Measurements from ENCODE around the gene AFF1.
"Not testable (repeated sequence)": the region's sequence is repeated elsewhere in the genome, so short reads cannot be mapped to it uniquely, and the experiment has no call there.

AFF1 gene

DNA sequence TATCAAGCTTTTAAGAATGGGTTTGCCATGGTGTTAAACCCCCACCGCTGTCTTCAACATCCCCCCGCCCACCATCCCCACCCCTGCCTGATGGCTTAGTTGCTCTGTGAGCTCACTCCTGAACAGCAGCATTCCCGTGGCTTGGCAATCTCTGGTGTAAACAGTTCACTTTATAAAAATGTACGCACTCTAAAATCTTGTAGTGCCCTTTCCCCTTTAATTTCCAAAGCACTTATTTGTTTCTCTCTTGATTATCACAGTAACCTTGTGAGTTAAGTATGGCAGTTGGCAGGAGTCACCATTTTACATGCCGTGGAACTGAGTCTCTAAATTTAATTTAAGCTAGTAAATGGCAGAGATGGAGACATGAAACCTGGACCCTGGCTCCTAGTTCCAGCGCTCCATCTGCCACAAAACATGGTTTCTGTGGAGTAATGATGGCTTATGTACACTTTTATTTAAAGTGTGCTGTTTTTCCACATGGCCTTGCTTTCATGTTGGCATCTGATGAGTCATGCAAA is 123.1 kb downstream of the AFF1 start:
- DNase-seq, result no peak

DNA sequence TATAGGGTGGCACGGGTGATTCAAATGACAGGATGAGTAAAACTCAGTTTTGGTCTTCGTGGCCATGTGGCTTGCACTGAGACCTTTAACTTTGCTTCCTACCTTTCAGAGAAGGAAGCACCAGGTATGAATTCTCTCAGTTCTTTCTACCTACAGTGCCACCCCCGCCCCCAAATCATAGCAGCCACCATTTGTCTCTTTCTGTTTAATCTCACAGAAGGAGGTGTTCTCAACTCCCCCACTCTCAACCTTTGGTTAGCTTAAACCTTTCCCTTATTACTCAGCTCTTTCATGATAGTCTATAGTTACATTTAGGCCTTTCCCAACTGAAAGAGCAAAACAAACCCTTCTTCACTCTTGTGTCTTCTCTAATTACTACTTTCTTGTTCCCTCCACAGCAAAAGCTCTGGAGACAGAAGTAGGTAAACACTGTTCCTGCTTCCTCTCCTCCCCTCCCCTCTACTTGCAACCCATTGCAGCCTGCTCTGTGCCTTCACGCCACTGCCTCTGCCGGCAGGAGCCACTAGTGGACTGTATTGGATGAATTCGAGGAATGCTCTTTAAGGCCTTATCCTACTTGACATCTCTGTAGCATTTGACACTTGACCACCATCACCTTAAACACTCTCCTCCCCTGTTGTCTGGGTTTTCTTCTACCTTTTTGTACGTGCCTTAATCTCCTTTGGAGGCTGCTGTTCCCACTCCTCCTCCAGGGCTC is 123.7 kb downstream of the AFF1 start:
- DNase-seq, result peak; percentile 15 to 48 (median 44)

DNA sequence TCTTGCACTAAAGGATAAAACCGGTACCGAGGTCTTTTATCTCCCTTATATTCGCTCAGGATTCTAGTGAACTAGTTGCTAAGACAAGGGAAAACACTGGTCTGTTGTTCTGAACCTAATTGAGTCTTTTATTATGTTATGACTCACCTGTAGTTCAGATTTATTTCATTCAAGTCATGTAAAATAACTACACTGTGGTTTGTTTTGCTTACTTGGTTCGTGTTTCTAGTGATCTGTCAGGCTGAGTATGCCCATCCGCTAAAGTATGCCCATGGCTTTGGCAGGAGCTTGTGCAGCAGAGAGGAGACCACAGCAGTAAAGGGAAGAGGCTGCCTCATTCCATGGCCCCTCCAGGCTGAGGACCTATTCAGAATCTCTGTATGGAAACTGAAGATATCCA is 126.1 kb downstream of the AFF1 start:
- no peak for DNase-seq

DNA sequence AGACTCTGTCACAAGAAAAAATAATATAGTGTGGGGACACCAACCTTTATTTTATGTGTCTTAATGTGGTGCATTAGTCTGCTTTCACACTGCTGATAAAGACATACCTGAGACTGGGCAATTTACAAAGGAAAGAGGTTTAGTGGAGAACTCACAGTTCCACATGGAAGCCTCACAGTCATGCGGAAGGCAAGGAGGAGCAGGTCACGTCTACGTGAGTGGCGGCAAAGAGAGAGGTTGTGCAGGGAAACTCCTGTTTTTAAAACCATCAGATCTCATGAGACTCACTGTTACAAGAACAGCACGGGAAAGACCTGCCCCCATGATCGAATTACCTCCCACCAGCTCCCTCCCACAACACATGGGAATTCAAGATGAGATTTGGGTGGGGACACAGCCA is 130.2 kb downstream of the AFF1 start:
- DNase-seq, result no peak

DNA sequence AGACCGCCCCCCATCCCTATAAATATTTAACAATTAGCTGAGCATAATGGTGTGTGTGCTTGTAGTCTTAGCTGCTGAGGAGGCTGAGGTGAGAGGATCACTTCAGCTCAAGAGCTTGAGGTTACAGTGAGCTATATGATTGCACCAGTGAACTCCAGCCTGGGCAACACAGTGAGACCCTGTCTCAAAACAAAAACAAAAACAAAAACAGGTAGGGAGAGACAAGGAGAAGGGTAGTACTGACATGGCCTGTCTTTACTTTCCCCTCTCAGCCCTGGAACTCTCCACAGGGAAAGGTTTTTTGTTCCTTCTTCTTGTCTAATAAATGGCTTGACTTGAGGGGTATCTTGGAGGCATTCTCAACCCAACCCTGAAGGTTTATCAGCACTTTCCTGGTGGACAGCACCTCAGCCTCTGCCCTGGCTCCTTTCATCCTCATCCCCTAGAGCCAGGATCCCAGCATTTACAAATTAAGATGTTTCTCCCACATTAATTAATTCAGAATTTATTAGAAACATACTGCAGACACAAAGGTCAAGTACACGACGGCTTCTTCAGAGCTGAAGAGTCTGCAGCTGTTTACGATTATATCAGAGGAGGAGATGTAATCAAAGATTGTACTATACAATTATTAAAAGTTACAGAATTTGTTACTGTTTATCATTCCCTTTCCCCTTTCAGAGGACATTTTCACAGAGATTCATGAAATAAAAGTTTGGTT is 131.8 kb downstream of the AFF1 start:
- no peak for DNase-seq

DNA sequence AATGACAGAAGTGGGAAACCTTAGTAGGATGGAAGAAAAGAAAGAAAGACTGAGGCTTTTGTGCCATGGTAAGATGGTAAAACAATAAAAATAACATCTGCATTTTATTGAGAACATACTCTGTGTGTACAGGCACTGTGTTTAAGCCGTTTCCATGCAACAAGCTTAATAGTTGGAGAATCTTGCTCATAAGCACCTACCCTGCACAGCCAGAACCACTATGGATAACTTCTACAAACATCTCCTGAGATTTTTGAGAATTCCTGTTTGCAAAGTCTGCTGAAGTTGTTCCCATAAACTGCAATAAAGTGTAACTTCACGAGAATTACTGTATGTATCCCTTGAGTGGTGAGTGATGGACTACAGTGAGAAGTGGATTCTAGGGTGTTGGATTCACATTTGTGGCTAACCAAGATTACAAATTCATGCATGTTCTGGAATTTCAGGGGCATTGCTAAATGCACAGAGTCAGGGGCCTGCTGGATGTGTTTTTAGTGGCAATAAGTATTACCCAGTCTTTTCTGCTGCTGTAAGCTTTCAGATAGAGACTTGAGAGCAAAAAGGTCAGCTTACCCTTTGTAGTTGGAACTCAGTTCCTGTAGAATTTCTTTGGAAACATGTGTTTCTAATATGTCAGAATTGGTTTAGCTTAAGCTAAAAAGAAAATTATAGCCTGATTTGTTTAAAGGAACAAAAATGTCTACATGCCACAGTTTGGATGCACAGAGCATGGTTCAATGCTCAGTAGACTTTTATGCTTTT is 132.5 kb downstream of the AFF1 start:
- no peak for DNase-seq

DNA sequence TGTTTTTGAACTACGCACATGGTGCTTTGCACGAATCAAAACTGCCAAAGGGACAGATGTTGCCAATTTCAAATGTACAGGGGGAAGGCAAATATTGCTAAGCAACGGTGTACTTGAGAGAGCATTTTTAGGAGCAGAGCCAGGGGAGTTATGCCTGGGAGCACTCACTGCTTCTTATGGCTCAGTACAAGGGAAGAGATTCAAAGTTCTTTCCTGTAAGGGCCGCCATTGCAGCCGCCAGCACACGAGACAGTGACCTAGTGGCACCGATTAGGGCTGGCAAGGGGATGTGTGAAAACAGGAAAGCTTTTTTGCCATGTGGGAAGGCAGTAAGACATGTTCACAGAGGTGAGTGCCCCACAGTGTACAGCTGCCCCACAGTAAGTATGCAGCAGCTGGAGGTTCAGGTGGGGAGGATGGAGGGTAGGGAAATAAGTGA is 133.8 kb downstream of the AFF1 start:
- DNase-seq, result no peak

DNA sequence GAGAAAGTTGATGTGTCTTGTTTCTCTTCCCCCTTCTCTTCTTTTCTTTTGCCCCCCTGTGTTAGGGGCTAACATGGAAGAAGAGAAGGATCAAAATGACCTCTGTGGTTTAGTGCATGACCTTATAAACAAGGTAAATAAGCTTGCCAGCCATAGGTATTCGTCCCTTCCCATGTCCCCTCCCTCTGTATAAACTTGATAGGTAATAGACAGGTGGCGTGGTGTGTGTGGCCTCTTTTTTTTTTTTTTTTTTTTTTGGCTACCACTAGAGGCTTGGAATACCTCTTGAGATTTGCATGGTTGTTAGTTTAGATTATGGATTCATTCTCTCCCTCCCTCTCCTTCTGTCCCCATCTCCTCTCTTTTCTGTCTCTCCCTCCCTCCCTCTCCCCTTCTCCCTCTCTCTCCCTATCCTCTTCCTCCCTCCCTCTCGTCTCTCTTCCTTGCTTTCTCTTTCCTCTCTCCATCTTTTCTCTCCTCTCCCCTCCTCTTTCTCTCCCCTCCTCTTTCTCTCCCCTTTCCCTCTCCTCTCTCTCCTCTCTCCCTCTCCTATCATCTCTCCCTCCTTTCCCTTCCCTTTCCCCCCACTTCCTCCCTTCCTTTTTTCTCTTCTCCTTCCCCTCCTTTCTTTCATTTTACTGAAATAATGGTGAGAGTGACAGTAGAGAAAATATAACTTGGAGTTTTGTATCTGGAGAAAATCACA is 134.4 kb downstream of the AFF1 start:
- DNase-seq, result no peak

DNA sequence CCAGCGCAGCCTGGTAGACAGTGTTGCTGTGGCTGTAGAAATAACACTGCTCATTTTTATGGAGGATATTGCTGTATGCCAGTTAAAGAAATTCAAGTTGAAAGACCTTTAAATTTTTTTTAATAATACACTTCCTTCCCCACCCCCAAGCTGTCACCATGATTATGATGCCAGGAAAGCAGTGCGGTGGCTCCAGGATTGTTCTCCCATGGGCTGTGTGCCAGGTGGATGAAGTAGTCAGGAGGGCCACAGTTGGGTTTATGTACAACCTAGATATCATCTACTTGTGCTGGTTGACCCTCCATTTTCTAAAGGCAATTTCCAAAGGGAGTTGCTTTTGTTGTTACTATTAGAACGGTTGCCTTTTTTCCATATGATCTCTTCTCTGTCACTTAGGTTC is 136.6 kb downstream of the AFF1 start:
- no peak for DNase-seq

DNA sequence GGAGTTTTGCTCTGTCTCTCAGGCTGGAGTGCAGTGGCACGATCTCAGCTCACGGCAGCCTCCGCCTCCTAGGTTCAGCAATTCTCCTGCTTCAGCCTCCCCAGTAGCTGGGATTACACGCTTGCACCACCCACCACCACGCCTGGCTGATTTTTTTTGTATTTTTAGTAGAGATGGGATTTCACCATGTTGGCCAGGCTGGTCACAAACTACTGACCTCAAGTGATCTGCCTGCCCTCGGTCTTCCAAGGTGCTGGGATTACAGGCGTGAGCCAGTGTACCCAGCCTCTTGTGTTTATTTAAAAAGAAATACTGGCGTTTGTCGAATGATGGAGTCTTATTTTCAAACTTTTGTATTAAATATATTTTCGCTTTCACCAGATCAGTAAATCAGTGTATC is 137.7 kb downstream of the AFF1 start:
- DNase-seq, result not testable (repeated sequence)

DNA sequence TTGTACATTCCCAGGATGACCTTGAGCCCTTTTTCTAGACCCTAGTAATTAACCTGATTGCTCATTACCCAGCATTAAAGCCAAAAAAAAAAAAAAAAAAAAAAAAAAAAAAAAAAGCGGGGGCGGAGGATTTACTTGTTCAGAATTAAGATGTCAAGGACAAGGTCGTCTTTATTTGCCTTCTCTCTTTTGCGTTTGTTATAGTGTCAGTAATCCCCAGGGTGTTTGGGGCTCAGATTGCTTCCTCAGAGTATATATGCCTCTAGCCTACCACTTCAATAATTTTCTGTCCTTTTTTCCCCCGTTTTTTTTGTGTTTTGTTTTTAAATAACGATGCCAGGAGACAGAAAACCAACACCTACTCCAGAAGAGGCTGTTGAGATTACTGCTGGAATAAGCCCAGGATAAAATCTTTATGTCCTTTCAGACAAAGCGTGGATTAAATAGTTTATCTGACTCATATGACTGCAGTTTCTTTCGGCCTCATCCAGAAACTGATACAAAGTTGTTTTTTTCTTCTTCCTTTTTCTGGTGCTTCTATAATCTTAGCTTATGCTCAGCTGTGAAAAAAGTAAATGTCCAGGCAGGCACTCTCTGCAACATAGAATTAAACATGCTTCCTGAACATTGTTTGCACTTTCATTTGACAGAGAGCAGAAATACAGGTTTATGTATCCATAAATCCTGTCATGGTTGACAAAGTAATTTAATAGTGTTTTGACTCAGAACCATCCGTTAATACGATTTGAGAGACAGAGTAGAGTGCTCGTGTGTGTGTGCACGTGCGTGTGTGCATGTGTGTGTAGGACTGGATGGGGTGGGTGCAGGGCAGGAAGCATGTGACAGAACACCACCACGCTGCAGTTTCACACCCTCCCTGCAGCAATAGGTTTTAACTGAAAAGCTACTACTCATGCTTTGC is 138.6 kb downstream of the AFF1 start:
- DNase-seq, result peak; percentile 42 to 68 (median 66)

DNA sequence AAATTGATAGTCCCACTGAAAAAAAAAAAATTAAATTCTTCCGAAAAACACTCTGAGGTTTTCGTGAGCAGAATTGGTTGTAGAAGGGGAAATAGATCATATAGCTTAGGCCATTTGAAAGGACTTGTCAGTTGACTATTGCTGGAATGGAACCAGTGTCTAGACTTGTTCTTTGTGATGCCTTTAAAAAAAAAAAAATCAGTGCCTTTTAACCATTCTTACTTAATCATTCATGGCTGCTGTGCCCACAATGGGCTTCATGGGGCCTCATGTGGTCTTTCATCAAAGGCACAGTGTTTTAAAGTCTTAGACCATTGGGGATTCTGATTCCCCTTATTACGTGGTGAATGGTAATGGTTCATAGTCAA is 139.3 kb downstream of the AFF1 start:
- DNase-seq, result no peak

DNA sequence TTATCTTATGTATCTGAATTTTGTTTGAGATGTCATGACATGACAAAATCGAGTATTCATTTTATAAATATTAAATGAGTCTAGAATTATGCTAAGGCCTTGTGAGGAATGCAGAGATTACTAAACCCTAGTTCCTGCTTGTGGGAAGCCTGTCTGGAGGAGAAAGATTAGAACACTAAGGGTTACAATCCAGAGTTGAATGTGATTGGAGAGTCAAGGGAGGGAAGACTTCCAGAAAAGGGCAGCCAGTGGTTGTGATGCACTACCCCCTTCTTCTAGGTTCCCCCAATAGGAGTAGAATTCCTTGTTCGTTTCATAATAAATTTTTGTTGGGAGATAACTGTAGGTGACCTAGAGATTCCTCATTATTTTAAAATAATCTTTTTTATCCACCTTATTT is 141.1 kb downstream of the AFF1 start:
- no peak for DNase-seq

DNA sequence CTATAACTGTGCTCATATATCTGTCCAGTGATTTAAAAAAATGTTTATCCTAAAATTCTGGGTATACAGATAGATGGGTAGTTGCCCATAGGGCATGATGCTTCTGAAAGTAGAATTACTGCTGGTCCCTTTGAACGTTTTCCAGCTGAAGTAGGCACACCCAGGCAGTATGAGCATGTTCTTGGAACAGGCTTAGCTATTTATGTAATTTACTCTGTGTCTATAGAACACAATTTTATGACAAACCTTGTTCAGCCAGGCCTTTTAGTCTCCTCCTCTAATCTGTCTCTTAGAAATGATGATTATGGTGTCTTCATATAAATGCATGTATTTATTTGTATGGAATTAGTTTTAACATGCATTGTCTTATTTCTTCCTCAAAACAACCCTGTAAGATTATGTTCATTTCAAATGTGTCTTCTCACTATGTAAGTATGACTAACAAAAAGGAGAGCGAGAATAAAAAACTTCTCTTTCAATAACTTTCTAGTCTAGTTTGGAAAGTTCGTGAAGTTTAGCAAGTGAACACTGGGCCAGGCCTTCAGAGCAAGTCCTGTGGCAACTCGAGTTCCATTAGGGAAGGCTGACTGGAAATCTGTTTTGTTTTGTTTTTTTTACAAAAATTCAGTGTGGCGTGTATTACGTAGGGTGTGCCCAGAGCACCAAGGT is 142.0 kb downstream of the AFF1 start:
- DNase-seq, result no peak

DNA sequence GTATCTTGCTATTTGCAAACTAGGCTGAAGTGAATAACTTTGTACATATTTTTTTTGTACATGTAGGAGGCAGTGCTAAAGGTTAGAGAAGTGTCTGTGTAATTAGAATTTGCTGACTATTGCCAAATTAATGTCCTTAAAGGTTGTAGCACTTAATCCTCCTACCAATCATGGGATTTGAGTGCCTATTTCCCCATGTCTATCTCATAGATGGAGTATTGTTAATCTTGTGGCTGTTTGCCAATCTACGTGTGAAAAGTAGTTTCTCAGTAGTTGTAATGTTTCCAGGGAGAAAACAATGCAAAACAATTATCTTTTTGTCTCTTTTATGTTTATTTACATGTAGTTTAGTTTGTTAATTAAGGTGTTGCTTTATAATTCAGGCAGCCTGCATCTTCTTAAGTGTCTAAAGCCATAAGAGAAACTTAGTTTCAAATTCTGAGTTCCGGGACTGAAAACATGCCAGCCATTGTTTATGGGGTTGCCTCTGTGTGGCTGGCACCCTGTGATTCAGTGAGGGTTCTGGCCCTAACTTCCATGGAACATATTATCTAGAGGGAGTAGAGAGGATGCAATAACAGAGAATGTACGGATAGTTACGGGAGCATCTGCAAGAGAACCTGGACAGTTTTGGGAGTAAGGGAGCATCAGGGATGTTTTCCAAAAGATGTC is 143.2 kb downstream of the AFF1 start:
- peak in 2 of 4 experiments; percentile 49 to 59 for DNase-seq

DNA sequence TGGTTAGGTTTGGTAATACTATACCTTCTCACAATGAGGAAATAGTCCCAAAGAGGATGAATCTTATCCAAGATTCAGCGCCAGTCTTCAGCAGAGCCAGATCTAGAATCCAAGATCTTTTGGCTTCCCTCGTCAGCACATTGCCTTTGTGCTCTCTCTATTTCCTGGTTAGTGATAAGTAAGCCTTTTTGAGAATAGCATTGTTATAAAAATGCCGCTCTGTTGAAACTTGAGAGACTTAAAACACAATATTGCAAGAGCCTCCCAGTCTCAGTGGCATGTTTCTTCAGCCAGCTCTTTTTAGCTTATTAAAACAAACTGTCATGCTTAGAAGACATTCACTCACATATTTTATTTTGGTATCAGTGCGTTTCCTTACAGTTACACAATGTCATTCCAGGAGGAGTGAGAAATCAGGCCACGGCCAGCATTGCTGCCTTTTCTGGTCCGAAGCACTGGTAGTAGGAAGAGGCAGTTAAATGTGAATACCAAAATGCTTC is 144.2 kb downstream of the AFF1 start:
- DNase-seq, result no peak

DNA sequence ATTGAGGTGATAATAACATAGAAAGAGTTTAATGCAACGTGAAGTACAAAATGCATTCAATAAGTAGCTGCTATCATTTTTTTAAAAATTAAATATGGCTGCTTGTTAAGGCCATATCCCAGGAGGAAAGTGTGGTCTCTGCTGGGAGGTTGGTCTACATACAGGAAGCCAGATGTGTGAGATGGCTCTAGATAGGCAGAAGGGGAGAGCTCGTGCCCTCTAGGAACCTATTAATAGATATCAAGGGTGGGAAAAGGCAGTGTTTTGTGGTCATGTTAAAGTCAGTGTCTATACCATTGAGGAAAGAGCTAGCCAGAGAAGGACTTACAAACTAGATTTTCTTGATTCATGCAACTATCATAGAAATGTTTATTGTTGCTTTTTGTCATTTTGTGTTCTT is 145.2 kb downstream of the AFF1 start:
- DNase-seq, result no peak

DNA sequence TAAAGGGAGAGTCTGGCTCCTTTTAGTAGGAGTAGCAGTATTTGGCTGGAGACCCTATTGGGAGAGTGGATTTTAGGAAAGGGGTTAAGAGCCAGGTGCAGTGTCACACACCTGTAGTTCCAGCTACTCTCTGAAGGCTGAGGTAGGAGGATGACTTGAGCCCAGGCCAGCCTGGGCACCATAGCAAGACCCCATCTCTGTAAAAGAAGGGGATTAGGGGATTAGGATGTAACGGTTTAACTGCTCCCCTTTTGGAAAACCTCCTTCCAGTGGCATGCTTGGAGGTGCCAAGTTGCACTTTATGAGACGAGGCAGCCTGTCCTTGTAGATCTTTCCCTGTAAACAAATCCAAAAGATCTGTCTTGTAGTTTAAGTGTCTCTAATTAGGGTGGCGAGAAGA is 145.7 kb downstream of the AFF1 start:
- DNase-seq, result no peak

DNA sequence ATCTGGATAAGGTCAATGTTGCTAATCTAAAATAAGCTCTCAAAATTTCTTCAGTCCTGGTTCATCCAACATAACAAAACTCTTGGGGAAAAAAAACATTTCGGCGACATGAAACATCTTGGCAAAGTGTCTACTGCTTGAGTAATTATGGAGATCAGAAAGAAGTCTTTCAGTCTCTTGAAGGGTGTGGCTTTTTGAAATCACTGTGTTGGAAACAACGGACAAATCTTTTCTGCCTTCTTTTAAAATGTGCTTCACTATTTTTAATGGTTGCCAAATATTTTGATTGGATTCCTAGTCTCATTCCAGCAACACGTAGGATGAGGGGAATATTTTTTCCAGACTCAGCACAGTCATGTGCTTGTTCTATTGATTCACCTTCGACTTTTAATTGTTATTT is 147.0 kb downstream of the AFF1 start:
- no peak for DNase-seq

DNA sequence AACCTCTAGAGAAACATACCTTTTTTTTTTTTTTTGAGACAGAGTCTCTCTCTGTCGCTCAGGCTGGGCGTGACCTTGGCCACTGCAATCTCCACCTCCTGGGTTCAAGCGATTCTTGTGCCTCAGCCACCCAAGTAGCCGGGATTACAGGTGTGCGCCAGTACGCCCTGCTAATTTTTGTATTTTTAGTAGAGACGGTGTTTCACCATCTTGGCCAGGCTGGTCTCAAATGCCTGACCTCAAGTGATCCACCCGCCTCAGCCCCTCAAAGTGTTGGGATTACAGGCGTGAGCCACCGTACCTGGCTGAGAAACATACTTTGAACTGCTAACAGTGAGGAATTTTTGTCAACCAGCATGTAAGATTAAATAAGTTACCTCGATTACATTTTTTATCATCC is 150.9 kb downstream of the AFF1 start:
- DNase-seq, result not testable (repeated sequence)
